HuH-7.5 (cell line): ENCODE measurements around the gene VPS26B.

Experiments
- DNase-seq: peaks from one replicate; pipeline ENCODE4 v3.0.0; 2011; ENCODE audit warnings: low spot score

Gene VPS26B

GRCh38 chr11:134257101-134257500 lies 32.6 kb downstream of the VPS26B start:
- no peak for DNase-seq

DNA sequence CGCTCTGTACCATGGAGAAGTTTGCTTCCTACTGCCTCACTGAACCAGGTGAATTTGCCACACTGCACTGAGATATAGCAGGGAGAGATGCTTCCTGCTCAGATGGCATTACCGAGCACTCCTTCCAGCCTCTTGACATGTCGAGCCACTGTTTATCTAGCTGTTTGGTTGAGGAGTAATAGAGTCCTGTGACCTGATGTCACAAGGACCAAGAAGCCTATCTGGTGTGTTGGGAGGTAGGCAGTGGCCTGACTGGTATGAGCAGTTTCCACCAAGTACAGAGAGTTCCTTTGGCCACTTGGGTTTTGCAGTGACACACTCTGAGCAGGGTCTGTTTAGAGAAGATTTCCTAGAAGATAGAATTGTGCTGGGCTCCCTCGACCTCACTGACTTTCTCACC lies 34.1 kb downstream of the VPS26B start:
- no peak for DNase-seq

GRCh38 chr11:134260503-134260902 lies 36.0 kb downstream of the VPS26B start:
- no peak for DNase-seq

DNA sequence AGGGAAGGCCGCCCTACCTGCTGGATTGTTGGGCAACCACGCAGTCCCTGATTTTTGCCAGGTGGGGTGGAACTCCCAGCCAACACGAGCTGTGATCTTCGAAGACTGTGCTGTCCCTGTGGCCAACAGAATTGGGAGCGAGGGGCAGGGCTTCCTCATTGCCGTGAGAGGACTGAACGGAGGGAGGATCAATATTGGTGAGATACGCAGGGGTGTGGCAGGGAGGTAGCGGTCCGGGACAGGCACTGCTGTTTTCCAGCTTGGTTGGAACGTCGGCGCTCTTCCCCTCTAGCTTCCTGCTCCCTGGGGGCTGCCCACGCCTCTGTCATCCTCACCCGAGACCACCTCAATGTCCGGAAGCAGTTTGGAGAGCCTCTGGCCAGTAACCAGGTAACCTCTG lies 36.5 kb downstream of the VPS26B start:
- DNase-seq = no peak

- DNase-seq = peak; percentile 42
Observed at GRCh38 chr11:134261626-134262488, 37.4 kb downstream of the VPS26B start.

- no peak for DNase-seq
Observed at GRCh38 chr11:134264966-134265764, 40.7 kb downstream of the VPS26B start.

GRCh38 chr11:134266440-134266839 lies 42.0 kb downstream of the VPS26B start:
- no peak for DNase-seq

GRCh38 chr11:134266841-134267251 lies 42.4 kb downstream of the VPS26B start:
- no peak for DNase-seq

DNA sequence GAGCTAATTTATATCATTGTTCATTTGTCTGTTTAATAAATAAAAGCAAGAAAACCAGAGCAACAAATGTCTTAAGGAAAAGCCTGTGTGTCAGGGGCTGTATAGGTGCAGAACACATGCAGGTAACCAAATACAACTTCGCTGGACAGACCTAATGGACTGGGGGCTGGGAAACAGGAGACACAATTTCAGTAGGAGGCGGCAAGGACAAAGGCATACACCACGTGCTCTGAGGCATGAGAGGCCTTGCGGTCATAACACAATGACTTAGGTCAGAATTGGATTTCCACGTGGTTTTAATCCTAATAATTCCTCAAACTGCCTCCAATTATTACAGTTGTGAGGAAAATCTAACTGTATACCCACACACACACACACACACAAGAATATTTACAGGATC lies 43.0 kb downstream of the VPS26B start:
- DNase-seq = no peak

DNA sequence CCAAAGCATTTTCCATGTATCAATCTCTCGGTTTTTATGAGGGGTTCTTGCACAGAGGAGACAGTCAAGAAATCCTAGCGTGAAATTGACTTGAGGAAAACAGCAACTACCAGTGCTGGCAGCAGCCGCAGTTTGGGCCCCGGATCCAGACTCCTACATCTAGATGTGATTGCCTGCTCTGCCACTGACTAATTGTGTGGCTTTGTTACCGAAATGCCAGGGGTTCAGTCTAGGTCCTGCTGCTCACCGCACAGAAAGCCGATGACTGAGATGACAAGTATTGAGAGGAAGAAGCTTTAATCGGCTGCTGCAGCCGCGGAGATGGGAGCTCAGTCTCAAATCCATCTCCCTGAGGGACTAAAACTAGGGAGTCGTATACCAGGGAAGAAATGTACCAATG lies 43.5 kb downstream of the VPS26B start:
- no peak for DNase-seq

- DNase-seq = no peak
Observed at GRCh38 chr11:134270250-134270714, 45.8 kb downstream of the VPS26B start.

DNA sequence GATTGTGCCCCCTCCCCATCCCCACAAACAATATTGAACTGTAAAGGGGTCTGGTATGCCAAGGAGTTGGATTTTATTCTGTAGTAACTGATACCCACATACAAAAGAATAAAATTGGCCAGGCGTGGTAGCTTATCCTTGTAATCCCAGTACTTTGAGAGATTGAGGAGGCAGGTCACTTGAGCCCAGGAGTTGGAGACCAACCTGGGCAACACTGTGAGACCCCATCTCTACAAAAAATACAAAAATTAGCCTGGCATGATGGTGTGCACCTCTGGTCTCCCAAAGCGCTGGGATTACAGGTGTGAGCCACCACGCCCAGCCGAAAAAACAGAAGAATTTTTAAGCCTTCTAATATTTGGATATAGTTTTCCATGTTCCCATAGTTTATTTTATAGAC lies 47.5 kb downstream of the VPS26B start:
- no peak for DNase-seq

GRCh38 chr11:134272381-134273316 lies 48.2 kb downstream of the VPS26B start:
- DNase-seq = peak; percentile 38

- no peak for DNase-seq
Observed at GRCh38 chr11:134273317-134273712, 48.8 kb downstream of the VPS26B start.

- DNase-seq = no peak
Observed at GRCh38 chr11:134275188-134275533, 50.7 kb downstream of the VPS26B start.

- DNase-seq = no peak
Observed at GRCh38 chr11:134275534-134276395, 51.3 kb downstream of the VPS26B start, which contains the start of gene GLB1L3. TSS of gene GLB1L3 (plus strand) at chr11:134276379. CDS start at chr11:134276741, 362 bp downstream.

- DNase-seq = no peak
Observed at GRCh38 chr11:134276396-134277182, 52.1 kb downstream of the VPS26B start.

- DNase-seq = no peak
Observed at GRCh38 chr11:134277183-134278001, 52.9 kb downstream of the VPS26B start.

DNA sequence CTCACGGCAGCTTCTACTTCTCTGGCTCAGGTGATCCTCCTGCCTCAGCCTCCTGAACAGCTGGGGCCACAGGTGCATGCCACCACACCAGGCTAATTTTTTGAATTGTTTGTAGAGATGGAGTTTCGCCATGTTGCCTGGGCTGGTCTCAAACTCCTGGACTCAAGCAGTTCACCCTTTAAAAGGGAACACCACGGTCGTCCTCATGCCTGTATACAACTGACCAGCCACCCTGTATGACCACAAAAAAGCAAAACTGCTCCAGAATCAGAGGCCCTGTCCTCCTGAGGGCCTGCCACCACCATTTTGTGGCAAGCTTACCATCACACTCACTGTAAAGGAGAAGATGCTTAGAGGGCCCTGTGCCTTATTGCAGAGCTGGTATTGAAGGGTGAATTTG lies 53.9 kb downstream of the VPS26B start:
- no peak for DNase-seq
